Germinal center (tissue), 1 donor: Measurements from ENCODE around the gene KRT12.

Source experiments
- DNase-seq: peaks from one replicate; pipeline ENCODE4 v3.0.0; 2012; ENCODE audit warnings: mixed read lengths, low spot score

KRT12 gene

DNA sequence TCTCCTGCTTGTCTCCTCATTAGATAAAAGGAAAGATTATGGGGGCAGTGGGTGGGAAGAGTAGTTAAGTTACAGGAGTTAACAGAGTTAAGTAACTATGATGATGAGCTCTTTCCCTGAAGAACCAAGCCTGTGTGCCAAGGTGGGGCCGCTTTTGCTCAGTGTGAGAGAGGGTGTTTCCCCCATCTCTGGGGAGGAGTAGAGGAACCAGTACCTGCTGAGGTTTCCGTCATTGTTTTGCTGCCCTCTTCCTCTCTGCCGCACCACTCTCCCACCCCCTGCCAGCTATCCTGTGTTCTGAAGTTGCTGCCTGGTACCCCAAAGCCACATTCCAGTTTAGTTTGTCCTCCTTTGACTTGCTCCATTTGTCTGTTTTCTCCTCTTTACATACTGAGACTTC is 23.8 kb downstream of the KRT12 start:
- no peak for DNase-seq

DNA sequence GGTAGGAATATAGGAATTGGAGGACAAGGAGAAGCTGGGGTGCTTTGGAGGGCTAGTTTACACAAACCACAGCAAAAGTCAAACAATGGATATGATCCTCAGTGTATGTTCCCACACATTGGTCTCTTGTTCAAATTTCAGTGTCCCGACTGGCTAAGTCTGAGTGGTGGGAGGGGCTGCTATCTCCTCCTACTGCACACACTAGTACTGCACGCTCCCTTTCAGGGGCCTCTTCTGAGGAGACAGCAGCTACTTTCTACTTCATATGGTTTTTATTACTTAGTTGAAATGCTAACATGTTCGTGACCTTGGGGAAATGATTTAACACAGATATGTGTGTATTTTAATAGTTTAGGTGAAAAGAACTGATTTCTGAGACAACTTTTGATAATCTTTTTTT is 25.8 kb downstream of the KRT12 start:
- DNase-seq: no peak

DNA sequence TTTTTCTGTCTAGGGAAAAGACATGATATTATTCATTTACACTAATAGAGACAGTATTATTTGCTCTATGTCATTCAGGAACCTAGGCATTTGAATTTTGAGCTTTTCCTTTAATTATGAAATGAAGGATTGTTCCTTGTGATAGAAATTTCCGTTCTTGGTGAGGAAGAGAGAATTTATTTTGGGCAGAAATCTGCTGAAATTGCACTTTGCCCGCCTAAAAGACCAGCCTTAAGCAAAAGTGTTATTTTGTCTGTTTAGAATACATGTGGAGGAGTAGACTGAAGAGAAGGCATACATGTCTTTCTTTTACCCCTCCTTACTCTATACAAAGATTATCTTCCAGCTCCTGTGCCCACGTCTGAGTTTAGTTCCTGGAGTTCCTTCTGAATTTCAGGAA is 27.8 kb downstream of the KRT12 start:
- no peak for DNase-seq

DNA sequence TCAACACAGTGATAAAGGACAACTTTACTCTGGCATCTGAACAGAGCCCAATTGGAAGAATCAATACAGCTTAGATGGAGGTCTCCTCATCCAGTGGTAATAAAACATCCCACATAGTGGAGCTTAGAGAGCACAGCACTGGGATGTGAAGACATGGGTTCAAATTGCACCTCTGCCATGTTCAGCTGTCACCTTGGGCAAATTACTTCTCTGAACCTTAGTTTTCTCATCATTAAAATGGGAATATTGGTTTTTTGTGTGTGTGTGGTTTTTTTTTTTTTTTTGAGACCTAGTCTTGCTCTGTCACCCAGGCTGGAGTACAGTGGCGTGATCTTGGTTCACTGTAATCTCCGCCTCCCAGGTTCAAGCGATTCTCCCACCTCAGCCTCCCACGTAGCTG is 31.0 kb downstream of the KRT12 start:
- no peak for DNase-seq

DNA sequence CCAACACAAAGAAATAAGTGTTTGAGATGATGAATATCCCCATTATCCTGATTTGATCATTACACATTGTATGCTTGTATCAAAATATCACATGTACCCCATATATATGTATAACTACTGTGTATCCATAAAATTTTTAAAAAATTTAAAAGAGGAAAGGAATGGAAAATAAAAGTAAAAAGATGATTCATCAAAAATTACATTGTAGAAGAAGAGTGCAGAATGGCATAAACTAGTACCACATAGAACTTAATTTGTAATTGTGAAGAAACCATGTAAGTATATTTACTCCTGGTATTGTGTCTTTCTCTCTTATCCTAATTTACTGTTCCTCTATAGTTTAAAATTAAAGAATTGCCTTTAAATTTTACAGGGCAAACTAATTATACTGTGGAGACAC is 33.1 kb downstream of the KRT12 start:
- no peak for DNase-seq

DNA sequence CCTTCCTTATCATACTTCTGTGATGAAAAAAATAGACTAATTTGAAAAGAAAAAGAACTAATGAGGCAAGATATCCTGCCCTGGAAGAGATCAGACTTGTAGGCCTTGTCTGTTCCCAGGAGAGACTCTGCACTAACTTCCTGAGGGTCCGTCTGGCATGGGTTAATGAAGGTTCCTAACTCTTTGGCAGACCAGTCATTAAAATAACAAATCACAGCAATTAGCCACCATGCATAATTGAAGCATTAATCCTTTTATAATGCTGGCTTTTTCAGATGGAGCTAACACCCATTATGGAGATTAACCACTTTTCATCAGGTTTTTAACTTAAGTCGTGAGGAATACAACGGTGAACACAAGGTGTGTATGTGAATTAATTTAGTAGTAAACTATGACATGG is 34.2 kb downstream of the KRT12 start:
- DNase-seq: no peak

DNA sequence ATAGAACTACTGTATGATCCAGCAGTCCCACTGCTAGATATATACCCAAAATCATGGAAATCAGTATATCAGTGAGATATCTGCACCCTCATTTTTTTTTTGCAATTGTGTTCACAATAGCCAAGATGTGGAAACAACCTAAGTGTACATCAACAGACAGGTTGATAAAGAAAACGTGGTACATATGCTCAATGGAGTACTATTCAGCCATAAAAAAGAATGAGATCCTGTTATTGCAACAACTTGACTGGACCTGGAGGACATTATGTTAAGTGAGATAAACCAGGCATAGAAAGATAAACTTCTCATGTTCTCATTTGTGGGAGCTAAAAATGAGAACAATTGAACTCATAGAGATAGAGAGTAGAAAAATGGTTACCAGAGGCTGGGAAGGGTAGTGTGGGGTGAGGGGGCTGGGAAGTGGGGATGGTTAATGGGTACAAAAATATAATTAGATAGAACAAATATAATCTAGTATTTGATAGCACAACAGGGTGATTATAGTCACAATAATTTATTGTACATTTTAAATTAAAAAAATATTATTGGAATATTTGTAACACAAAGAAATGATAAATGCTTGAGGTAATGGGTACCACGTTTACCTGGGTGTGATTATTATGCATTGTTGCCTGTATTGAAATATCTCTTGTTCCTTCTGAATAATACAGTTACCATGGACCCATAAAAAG is 36.8 kb downstream of the KRT12 start:
- DNase-seq: no peak

DNA sequence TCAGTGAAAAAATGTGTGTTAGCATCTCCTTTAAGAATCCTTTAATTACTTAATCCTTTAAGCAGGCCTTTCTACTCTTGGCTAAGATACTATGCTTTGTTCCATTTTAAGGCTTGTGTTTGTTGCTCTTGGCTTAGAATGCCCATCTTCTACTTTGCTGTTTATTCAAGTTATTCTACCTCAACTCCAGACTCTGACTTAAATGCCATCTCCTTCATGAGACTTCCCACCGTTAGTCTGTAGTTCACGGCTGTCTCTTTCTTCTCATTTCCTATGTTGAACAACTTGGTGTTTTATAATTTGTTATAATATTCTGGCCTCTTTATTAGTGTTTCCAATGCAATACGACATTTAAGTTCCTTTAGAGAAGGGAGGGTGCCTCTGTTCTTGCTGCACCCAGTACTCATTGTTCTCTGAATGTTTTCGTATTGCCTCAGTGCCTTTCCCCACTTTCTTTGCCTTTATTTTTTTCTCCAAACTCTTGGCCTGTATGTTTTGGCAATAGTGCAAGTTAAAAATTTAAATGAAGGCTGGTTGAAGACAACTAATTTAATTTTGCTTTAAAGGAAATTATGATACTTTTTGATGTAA is 38.5 kb downstream of the KRT12 start:
- no peak for DNase-seq

DNA sequence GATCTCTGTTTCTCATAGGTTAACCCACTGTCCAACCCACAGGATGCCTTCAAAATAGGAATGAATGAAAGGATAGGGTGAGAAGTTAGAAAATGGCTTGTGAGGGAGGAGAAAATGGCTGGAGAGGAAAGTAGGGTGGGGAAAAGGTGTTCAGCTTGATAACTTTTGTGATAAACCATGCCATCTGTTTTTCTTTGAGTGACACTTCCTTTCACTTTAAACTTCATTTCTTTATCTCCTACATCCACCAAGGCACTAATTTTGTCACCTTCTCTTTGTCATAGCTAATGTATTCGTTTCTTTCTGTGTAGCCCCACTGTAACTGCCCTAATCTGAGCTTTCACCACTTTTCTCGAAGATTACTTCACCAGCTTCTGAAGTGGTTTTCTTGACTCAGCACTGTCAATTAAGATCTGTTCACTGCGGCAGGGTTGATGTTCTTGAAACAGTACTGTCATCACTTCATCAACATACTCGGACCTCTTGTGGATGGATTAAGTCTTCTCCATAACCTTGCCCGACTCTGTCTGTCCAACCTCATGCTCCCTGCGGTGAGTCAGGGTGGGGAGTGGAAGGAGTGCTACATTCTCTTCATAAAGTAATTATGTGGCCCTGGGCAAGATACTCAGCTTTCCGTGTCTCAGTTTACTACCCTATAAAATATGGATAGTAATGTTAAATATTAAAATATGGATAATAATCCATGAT is 39.1 kb downstream of the KRT12 start:
- no peak for DNase-seq

DNA sequence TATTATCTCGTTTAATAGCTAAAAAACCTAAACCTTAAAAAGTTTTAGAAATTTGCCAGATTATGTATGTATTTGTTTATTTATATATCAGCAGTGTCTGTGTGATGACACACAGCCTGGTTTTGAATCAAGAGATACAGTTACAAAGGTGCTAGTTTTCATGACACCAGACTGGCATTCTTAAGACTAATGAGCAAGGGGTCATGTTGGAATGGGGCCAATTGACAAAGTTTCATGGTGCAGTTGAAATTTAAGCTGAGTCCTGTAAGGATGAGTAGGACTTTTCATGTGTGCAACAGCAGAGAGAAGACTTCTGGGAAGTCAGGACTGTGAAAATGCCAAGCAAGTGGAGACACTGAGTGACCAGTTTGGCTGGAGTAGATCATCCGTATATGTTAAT is 41.4 kb downstream of the KRT12 start:
- no peak for DNase-seq

DNA sequence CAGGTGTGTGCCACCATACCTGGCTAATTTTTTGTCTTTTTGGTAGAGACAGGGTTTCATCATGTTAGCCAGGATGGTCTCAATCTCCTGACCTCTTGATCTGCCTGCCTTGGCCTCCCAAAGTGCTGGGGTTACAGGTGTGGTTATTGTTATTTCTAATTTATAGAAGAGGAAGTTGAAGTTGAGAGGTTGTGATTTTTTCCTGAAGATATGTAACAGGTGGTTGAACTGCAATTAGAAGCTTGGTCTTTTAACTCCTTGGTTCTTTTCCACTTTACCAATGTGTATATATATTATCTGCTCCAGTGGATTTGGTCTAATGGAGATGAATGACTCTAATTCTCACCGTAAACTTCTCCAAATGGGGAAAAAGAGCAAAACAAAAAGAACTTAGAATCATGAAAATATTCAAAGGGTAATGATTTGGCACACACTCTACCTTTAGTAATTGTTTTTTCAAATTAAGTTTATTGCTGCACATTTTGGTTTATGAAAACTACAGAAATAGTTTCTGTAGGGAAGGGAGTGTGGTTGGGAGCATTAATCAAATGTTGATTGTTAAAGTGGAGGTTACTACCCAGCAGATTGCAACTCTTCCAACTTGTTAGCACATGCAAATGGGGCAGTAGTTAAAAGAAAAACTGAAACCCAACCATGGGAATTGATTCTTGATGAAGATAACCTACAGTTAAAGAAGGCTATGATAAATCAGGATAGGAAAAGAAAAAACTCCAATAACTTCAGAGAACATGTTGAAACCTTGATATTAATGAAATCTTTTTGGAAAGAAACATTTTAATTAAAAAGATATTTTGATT is 42.8 kb downstream of the KRT12 start:
- no peak for DNase-seq

DNA sequence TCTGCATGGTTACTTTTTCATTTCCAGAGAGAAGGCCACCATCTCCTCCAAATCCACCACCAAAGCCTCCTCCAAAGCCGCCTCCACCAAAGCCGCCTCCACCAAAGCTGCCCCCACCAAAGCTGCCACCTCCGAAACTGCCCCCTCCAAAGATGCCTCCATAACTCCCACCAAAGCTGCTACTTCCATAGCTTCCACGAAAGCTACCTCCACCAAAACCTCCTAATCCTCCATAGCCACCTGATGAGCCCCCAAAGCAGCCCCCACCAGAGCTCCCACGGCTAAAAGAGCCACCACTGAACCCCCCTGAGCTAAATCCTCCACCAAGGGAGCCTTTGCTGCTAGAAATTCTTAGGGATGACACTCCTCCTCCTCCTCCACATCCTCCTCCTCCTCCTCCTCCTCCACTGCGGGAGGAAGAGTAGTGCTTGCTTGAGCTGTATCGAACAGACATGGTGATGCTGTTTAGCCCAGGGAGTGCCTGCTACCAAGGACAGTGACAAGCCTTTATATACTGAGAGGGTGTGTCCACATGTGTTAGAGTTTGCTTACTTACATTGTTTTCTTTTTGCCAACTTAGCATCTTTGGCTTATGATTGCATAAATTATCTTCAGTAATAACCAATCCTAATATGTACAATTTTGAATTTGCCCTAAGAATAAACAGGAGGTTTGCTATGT is 44.8 kb downstream of the KRT12 start, which contains the start of gene KRT10:
Gene KRT10 (minus strand): TSS at position 483 of the 681 bp plus-strand sequence. CDS start 29 bp downstream, at position 454.
- no peak for DNase-seq

DNA sequence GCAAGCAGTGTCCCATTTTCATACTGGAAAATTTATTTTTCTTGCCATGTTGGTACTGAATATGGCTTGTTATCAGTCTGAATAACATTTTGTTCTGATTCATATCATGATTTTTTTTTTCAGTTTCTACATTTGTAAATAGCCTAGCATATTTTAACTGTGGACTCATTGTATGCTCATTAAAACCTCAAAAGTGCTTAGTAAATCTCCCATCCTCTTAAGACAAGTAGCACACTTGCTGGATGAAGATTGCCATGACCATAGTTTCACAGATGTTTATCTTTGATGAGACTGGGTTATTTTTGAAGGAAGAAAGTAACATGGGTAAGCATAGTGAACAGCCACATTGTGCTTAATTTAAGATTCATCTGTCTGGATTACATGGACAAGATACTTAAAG is 45.5 kb downstream of the KRT12 start:
- no peak for DNase-seq

DNA sequence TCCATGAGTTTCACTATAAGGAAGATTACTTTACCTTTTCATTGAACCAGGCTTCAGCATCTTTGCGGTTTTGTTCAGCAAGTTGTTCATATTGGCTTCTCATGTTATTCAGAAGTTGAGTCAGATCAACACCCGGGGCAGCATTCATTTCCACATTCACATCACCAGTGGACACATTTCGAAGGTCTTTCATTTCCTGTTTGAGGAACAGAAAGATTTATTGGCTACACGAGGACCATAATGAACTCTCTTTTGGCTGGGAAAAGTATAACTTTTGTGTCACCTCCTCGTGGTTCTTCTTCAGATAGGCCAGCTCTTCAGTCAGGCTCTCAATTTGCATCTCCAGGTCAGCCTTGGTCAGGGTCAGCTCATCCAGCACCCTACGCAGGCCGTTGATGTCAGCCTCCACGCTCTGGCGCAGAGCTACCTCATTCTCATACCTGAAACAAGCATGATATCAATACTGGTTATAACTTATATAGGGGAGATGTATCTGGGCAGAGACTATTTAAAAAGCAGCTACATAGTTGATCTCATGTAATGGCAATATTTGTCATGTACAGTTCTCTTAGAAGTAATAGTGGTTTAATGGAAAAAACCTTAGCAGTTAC is 46.7 kb downstream of the KRT12 start:
- no peak for DNase-seq

DNA sequence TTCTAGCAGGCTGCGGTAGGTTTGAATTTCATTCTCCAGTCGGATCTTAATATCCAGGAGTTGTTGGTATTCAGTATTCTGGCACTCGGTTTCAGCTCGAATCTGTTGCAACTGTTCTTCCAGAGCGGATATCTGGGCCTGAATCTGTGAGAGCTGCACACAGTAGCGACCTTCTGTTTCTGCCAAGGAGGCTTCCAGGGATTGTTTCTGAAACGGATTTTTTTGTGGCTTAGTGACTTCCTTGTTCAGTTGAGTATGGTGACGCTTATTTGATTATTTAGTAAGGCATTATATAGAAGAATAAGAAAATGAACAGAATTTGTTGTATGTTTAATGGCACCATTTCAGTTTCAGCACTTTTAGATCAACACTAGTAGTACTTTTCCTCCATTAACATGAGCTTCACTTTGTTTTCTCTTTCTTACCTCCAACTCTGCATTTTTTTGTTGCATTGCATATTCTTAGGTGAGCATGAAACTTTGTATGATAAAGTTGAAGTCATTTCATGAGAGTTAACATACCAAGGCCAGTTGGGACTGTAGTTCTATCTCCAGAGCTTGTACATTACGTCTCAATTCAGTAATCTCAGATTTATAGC is 47.4 kb downstream of the KRT12 start:
- DNase-seq: no peak

DNA sequence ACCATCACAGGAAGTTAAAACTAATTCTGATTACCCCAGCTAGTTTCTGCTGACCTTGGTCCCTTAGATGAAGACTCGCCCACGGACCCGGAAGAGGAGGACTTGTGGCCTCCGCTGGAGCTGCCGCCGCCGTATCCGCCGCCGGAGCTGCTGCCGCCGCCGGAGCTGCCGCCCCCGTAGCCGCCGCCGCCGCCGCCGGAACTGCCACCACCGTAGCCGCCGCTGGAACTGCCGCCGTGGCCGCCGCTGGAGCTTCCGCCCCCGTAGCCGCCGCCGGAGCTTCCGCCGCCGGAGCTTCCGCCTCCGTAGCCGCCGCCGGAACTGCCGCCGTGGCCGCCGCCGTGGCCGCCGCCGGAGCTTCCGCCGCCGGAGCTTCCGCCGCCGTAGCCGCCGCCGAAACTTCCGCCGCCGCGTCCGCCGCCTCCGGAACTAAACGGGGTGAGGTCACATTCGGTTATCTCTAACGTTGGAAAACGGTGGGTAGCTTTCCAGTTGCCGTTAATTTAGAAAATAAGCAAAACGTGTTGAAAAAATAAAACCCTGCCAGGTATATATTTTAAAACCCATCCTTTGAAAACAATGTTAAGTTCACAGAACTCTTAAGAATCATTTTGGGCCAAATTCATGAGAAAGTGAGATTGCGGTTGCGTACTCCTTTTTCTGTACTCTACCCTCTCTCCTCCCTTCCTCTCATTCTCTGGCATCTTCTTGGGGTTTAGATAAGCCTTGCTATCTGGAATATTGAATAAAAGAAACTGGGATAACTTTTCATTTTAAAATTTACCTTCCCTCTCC is 48.1 kb downstream of the KRT12 start:
- DNase-seq: peak; percentile 79

DNA sequence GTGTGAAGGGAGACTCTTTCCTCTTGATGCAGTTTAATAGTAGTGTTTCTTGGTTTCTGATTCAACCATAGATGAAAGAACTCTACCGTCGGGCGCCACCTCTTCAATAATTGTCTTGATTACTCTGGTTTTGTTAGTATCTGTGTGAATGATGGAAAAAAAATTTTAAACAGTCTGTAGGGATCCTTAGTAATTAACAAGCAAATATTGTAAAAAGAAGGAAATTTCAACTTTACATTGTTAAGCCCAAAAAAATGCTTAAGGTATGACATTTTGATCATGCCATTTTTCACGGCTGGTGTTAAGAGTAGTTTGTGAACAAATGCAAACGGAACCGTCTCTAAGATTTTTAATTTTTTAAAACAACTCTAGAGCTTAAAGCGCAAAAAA is 48.7 kb downstream of the KRT12 start:
- no peak for DNase-seq

DNA sequence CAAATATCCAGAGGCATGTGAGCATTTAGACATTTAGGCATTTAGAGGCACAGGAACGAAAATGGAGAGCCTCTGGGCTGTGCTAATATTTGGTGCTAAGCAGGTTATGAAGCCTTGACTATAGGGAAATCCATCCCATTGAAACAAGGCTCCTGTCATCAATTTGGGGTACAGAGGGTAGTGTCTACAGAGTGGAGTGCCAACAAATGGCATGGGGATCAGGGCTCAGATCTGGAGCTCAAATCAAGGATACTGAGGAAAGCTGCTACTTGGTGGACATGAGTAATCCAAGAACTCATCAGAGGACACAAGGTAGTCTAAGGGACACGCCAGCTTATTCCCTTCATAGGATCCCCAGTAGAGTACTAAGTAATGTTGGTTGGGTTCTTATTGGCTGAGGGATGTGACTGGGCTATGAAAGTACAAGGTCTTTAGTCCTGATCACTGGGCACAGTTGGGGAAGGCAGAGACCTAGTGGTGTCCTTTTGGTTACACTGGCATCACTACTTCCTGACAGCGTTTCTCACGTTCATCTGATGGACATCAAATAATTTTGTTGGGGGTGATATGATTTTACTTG is 49.8 kb downstream of the KRT12 start:
- no peak for DNase-seq

DNA sequence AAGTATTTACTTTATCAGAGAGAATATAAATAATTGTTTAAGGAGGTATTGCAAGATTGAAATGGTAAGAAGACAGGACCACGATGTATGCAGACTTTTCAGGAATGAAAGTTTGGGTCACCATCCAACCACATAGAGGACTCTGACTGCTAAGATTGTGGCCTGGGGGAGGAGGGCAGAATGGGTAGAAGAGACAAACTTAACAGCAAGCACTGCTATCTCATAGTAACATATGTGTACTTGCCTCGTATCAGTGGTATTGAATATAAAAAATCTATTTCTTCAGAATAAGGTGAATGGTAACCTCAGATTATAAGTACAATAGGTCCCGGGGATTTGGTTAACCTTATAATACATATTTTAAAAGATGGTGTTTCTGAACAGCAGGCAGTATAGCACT is 50.5 kb downstream of the KRT12 start:
- DNase-seq: no peak

DNA sequence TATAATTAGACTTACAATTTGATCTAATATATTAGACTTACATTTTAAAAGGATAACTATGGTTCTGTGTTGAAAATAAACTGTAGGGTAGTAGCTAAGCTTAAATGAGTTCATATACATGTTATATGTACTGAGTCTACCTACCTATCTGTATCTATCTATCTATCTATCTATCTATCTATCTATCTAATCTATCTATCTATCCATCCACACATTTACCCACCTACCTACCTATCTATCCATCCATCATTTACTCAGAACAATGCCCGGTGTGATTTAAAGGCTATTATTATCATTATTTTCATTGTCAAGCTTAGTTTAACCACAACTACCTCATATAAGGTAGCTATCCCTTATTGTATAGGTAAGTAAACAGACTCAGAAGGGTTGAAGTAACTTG is 51.6 kb downstream of the KRT12 start:
- no peak for DNase-seq
